Mesothelial cell of epicardium (in vitro differentiated cells): ENCODE results near the gene UNC13C. TPM values are rescaled to one million over a fixed set of nuclear protein-coding genes. Genes with fewer than 3 reads are reported as not detected.

Experiments
- DNase-seq, 2 experiments: peaks; one replicate each; pipeline ENCODE4 v3.0.0; 2021; ENCODE audit warnings: low spot score in 2 of 2; ENCODE audit not compliant: unreplicated experiment in 2 of 2
- H3K27ac Mint-ChIP-seq: 2 replicates; pipeline ENCODE4 v1.8.0; 2021; ENCODE audit warnings: mixed read lengths
- H3K27me3 Mint-ChIP-seq: 2 replicates; pipeline ENCODE4 v1.8.0; 2021; ENCODE audit warnings: low read depth, mixed read lengths
- H3K36me3 Mint-ChIP-seq: 2 replicates; pipeline ENCODE4 v1.8.0; 2021; ENCODE audit warnings: mixed read lengths
- H3K4me1 Mint-ChIP-seq: 2 replicates; pipeline ENCODE4 v1.8.0; 2021; ENCODE audit warnings: mixed read lengths
- H3K4me3 Mint-ChIP-seq: 2 replicates; pipeline ENCODE4 v1.8.0; 2021; ENCODE audit warnings: mild to moderate bottlenecking, moderate library complexity, mixed read lengths
- H3K9me3 Mint-ChIP-seq: 2 replicates; pipeline ENCODE4 v1.8.0; 2021; ENCODE audit warnings: mixed read lengths
- total RNA-seq: library from RNA; stranded (reverse); gene quantifications from 3 replicates; pipeline ENCODE4 v1.2.1, GENCODE V29; 2021
- TF ChIP-seq, protein P1 (sequence below): fragments of 200-600 bp; sonication (generic); IDR thresholded peaks from one replicate; pipeline ENCODE4 v1.5.0; 2021; ENCODE audit warnings: antibody characterized with exemption; ENCODE audit not compliant: unreplicated experiment

Gene UNC13C
- total RNA-seq, 1 donor from 2014 or later = 2.7 TPM

- Mint-ChIP-seq H3K27me3 (no peaks in the 10 kb centered on the region), H3K4me1 (peaks cover 9% of the 10 kb centered on the region), H3K4me3 (no peak overlapping the region), H3K36me3 (no peaks in the 10 kb centered on the region), H3K9me3 (no peaks in the 10 kb centered on the region), H3K27ac (no peak overlapping the region)
- TF ChIP-seq, protein P1, sequence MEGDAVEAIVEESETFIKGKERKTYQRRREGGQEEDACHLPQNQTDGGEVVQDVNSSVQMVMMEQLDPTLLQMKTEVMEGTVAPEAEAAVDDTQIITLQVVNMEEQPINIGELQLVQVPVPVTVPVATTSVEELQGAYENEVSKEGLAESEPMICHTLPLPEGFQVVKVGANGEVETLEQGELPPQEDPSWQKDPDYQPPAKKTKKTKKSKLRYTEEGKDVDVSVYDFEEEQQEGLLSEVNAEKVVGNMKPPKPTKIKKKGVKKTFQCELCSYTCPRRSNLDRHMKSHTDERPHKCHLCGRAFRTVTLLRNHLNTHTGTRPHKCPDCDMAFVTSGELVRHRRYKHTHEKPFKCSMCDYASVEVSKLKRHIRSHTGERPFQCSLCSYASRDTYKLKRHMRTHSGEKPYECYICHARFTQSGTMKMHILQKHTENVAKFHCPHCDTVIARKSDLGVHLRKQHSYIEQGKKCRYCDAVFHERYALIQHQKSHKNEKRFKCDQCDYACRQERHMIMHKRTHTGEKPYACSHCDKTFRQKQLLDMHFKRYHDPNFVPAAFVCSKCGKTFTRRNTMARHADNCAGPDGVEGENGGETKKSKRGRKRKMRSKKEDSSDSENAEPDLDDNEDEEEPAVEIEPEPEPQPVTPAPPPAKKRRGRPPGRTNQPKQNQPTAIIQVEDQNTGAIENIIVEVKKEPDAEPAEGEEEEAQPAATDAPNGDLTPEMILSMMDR = no peak
- DNase-seq = no peak
Observed at GRCh38 chr15:54568381-54568780, 590.1 kb downstream of the UNC13C start.

- no peak for DNase-seq
- no peaks in the 10 kb centered on the region for H3K27me3 Mint-ChIP-seq
- H3K36me3 Mint-ChIP-seq = no peaks in the 10 kb centered on the region
- peaks cover 6% of the 10 kb centered on the region for H3K4me1 Mint-ChIP-seq
- TF ChIP-seq, protein P1 = no peak
- H3K9me3 Mint-ChIP-seq = no peaks in the 10 kb centered on the region
- no peak overlapping the region for H3K27ac Mint-ChIP-seq
- no peak overlapping the region for H3K4me3 Mint-ChIP-seq
Observed at GRCh38 chr15:54571576-54571975, 593.3 kb downstream of the UNC13C start.

DNA sequence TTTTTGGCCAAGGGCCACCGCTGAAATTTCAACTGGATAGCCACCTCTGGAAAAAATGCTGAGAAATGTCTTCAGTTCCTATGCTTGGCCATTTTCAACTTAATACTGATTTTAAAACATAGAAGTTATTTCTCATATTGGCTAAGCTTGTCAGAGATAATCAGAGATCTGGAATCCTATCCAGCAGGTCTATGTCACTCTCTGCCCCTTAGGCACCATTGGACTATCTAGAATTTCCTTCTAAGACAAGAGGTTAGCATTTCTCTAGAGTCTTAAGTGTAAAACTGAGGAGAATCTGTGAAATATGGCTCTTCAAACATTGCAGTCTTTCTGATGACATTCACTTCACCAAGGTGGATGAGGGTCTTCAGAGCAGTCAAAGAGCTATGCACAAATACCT lies 597.3 kb downstream of the UNC13C start:
- no peak for DNase-seq
- Mint-ChIP-seq H3K9me3 (no peaks in the 10 kb centered on the region), H3K27me3 (no peaks in the 10 kb centered on the region), H3K4me1 (no peaks in the 10 kb centered on the region), H3K4me3 (no peak overlapping the region), H3K27ac (no peak overlapping the region), H3K36me3 (no peaks in the 10 kb centered on the region)
- TF ChIP-seq, protein P1 = no peak

DNA sequence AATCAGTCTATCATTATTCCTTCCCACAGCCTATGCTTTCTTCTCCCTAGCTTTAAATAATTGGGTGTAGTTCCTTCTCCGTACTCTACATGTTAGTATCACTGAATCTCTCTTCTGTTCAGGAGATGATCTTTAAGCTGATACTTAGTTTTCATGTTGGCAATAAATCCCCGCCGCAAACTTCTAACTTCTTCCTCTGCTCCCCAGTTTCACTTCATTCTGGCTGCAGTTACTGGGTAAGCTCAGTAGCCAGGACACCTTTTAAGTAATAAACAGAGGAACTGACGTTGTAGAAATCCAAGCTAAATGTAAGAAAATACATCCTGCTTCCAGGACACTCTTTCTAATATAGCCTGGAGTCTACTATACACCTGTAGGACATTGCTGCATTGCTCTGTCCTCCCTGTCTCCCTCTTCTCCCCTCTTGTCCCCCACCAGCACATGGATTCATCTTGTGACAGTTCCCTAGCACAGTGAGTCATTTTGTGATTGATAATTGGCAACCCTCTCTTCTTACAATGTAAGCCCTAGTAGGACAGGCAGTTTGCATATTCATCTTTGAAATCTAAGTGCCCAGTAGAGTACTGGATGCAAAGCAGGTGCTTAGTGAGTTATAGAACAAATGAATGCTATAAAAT lies 598.2 kb downstream of the UNC13C start:
- no peak overlapping the region for H3K27ac Mint-ChIP-seq
- DNase-seq = no peak
- peaks cover 4% of the 10 kb centered on the region for H3K9me3 Mint-ChIP-seq
- no peaks in the 10 kb centered on the region for H3K36me3 Mint-ChIP-seq
- H3K4me3 Mint-ChIP-seq = no peak overlapping the region
- TF ChIP-seq, protein P1 = no peak
- H3K4me1 Mint-ChIP-seq = no peaks in the 10 kb centered on the region
- H3K27me3 Mint-ChIP-seq = no peaks in the 10 kb centered on the region

DNA sequence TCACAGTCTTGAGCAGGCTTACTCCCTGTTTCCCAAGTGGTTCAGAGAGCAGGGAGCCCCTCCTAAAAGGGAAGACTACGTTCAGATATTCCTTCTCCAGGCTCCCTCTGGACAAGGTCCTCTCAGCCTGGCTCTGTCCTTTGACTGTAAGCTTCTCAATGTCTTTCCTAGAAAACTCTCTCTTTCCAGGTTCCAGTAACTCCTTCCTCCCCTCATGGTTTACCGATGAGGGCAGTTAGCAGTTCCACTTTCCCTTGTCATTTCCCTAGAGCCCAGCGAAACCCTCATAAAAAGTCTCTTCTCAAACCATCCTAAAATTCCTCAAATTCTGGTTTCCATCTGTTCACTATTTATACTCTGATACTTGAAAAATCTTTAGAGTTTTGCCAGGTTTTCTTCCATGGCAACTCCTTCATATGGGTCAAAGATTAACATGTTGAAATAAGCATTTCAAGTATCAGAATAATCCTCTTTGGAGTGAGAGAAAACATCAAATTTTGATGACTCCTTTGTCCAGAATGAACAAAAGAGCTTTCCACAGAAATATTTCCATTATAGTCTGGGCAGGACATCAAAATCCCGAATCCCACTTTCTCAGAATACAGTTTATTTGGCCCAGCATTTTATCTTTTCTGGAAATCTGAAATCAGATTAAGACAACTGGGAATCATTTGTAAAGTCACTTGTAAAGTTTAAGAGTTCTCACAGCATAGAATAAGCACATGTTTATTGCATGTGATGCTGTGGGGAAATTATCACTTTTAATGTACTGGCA lies 599.4 kb downstream of the UNC13C start:
- TF ChIP-seq, protein P1 = no peak
- H3K4me1 Mint-ChIP-seq = no peaks in the 10 kb centered on the region
- H3K9me3 Mint-ChIP-seq = peaks cover 4% of the 10 kb centered on the region
- H3K4me3 Mint-ChIP-seq = no peak overlapping the region
- H3K27ac Mint-ChIP-seq = no peak overlapping the region
- no peaks in the 10 kb centered on the region for H3K27me3 Mint-ChIP-seq
- no peaks in the 10 kb centered on the region for H3K36me3 Mint-ChIP-seq
- no peak for DNase-seq
